OCI-LY7 (cell line): ENCODE data around the gene TLX1.

ENCODE experiments used
- EZH2phosphoT487 ChIP-seq: fragments of 200-600 bp; sonication (generic); IDR thresholded peaks from 2 replicates; pipeline ENCODE4 v1.6.1; 2018; ENCODE audit warnings: low read depth, borderline replicate concordance, mild to moderate bottlenecking, mixed run types, antibody characterized with exemption, low read length, moderate library complexity, mixed read lengths
- TF ChIP-seq, protein P1 (sequence below): fragments of 200-600 bp; sonication (generic); conservative IDR thresholded peaks from 2 replicates; pipeline ENCODE4 v1.5.1; 2014; ENCODE audit warnings: mild to moderate bottlenecking, antibody characterized with exemption, low read length, moderate library complexity, mixed read lengths

DNA sequence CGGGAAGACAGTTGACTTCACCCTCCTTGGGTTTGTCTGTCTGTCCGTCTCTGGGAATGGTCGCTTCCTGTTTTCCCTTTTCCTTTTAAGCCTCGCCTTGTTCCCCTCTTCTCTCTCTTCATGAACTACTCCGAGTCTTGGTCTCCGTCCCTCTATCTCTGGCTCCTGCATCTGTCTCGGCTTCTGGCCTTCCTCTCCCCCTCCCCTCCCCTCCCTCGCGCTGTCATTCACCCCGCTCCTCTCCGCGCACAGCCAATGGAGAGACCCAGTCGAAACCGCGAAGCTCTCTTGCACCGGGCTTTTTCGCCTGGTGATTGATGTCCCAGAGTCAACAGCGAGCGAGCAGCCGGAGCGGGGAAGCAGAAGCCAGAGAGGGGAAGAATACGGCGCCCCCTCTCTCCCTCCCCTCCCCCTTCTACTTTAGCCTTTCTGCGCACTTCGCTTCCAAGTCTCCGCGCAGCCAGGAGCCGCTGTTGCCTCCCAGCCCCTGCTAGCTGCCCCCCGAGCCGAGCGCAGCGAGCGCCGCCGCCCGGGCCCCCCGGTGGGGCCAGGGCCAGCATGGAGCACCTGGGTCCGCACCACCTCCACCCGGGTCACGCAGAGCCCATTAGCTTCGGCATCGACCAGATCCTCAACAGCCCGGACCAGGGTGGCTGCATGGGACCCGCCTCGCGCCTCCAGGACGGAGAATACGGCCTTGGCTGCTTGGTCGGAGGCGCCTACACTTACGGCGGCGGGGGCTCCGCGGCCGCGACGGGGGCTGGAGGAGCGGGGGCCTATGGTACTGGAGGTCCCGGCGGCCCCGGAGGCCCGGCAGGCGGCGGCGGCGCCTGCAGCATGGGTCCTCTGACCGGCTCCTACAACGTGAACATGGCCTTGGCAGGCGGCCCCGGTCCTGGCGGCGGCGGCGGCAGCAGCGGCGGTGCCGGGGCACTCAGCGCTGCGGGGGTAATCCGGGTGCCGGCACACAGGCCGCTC, at the start of gene TLX1:
- TF ChIP-seq, protein P1, sequence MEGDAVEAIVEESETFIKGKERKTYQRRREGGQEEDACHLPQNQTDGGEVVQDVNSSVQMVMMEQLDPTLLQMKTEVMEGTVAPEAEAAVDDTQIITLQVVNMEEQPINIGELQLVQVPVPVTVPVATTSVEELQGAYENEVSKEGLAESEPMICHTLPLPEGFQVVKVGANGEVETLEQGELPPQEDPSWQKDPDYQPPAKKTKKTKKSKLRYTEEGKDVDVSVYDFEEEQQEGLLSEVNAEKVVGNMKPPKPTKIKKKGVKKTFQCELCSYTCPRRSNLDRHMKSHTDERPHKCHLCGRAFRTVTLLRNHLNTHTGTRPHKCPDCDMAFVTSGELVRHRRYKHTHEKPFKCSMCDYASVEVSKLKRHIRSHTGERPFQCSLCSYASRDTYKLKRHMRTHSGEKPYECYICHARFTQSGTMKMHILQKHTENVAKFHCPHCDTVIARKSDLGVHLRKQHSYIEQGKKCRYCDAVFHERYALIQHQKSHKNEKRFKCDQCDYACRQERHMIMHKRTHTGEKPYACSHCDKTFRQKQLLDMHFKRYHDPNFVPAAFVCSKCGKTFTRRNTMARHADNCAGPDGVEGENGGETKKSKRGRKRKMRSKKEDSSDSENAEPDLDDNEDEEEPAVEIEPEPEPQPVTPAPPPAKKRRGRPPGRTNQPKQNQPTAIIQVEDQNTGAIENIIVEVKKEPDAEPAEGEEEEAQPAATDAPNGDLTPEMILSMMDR = no peak
- TF ChIP-seq EZH2phosphoT487 = no peak
